Epithelial cell of prostate (primary cell): ENCODE data around the gene KCNJ8.

Experiments
- DNase-seq: peaks from one replicate; pipeline ENCODE4 v3.0.0-alpha.2; 2011; ENCODE audit warnings: low read depth, low spot score
- H3K27ac ChIP-seq: fragments of 450-650 bp; 2 replicates; pipeline ENCODE4 v1.5.1; 2017; ENCODE audit warnings: mild to moderate bottlenecking

Gene KCNJ8

DNA sequence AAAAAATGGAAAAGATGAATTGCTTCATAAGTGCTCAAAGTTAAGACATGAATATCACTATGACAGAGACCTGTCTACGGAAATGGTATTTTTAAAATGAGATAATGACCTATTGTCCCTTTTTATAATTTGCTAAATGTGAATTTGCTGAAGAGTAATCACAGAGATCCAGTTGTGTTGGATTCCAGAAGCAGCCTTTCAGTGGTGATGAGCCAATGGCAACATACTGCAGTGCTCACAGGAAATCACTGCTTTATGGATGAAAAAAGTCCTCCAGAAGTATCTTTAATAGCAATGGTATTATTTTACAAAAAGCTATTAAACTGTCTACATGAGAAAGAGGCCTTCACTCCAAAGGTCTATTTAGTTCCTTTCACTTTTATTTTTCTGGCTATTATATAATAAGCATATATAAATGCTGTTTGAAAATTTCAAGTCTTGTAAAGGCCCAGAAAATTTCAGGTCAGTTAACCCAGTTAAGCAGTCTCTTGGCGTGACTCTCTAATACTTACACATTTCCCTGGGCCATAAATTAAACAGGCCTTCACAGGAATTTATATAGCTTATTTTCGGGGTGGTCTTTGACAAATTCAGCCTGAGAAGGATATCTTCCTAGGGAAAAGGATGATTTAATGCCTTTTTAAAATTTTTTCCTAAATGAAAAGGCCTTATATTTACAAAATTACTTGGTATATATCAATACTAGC, 55.4 kb downstream of the KCNJ8 start:
- no peak overlapping the region for H3K27ac ChIP-seq
- DNase-seq: no peak

DNA sequence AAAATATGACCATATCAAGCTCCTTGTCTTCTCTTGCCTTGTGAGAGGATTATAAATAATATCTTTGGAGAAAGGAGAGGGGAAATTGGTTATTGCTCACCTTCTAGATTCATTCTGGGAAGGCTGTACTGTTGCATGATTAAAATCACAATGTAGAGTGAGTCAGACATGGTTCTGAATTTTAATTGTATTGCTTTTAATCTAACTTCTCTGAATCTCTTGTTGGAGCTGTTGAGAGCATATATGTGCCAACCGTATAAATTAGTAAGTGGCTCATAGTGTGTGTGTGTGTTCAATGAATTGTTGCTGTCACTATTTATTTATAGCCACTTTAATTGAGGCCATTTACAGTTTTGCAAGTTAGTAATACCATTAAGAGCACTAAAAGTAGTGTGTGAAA, 56.1 kb downstream of the KCNJ8 start:
- DNase-seq: no peak
- H3K27ac ChIP-seq: no peak overlapping the region

DNA sequence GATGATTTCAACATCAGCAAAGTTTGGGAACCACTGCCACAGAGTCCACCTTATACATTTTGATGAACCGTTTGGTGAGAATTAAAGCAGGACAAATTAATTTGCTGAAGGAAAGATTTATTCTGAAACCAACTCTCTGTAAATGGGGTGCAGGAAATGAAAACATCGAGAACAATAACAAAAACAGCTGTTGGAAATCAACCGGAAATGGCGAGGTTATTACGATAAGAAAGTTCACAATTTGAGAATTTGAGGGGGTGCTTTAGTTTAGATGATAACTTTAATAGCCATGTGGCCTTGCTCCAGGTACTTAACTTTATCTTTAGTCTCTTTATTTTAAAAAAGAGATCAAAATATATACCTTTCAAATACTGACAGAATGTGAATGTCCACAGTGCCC, 56.7 kb downstream of the KCNJ8 start:
- H3K27ac ChIP-seq: no peak overlapping the region
- DNase-seq: no peak

DNA sequence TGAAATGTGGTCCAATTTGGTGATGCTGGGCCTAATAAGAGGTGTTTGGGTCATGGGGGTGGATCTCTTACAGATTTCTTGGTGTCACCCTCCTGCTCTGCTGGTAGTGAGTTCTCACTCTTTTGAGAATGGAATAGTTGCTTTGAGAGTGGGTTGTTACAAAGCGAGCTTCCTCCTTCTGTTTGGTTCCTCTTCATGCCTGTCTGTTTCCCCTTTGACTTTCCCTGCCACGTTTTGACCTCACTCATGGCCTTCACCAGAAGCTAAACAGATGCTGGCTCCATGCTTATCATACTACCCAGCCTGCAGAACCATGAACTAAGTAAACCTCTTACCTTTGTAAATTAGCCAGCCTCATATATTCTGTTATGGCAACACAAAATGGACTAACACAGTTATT, 59.1 kb downstream of the KCNJ8 start:
- no peak for DNase-seq
- H3K27ac ChIP-seq: no peak overlapping the region
